Measurements from ENCODE around the gene PARVG. TPM values are rescaled to one million over a fixed set of nuclear protein-coding genes. Genes with fewer than 3 reads are reported as not detected.

The PARVG gene
- total RNA-seq, 1 experiment from 2014 or later: 13.9 TPM

DNA sequence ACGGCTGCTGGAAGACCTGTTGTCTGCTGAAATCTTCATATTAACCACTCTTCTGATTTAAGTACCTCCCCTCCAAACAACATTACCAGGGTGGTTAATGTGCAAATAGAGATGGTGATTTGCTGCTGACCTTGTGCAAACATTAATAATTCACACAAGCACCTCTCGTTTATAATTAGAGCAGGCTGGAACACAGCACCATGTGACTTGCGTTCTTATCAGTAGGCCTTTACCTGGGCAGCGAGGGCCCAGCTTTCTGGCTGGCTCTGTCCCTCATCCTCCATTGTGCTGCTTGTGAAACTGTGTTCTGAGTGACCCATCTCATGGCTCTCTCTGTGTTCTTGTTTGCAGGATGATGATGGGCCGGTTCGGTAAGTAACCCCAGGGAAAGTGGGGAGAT is 41.0 kb upstream of the PARVG start:
- Histone ChIP-seq H3K9me3 (ENCODE audit: low read depth, low read length, poor library complexity, severe bottlenecking) (peaks cover 17% of the 10 kb centered on the region), H3K27me3 (replicated peaks; ENCODE audit: insufficient read depth, low read depth, low read length, poor library complexity) (no peaks in the 10 kb centered on the region), H3K36me3 (ENCODE audit: insufficient read depth, low read length, poor library complexity, severe bottlenecking) (no peaks in the 10 kb centered on the region), H3K4me1 (ENCODE audit: insufficient read depth, low read length, poor library complexity, severe bottlenecking) (no peaks in the 10 kb centered on the region), H3K27ac (ENCODE audit: low read depth, low read length, poor library complexity, severe bottlenecking) (no peak overlapping the region), H3K4me3 (ENCODE audit: low read depth, low read length, poor library complexity, severe bottlenecking) (no peak overlapping the region)
- intact Hi-C loops (cut with micrococcal nuclease; ENCODE audit: unreplicated experiment): no loop called here
- ChIA-PET CTCF (no interaction called here), POLR2A (ENCODE audit: low non-redundant PET) (no interaction called here)
- BruUV-seq (replicated peaks): no TSS peak
- TF ChIP-seq, protein P1, sequence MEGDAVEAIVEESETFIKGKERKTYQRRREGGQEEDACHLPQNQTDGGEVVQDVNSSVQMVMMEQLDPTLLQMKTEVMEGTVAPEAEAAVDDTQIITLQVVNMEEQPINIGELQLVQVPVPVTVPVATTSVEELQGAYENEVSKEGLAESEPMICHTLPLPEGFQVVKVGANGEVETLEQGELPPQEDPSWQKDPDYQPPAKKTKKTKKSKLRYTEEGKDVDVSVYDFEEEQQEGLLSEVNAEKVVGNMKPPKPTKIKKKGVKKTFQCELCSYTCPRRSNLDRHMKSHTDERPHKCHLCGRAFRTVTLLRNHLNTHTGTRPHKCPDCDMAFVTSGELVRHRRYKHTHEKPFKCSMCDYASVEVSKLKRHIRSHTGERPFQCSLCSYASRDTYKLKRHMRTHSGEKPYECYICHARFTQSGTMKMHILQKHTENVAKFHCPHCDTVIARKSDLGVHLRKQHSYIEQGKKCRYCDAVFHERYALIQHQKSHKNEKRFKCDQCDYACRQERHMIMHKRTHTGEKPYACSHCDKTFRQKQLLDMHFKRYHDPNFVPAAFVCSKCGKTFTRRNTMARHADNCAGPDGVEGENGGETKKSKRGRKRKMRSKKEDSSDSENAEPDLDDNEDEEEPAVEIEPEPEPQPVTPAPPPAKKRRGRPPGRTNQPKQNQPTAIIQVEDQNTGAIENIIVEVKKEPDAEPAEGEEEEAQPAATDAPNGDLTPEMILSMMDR (conservative IDR thresholded peaks at IDR 0.05; ENCODE audit: low read depth, low read length): no peak
- TF ChIP-seq EZH2 (IDR thresholded peaks at IDR 0.05; ENCODE audit: borderline replicate concordance, low read depth, low read length, poor library complexity, severe bottlenecking): no peak
- DNase-seq (ENCODE audit: low spot score): no peak

DNA sequence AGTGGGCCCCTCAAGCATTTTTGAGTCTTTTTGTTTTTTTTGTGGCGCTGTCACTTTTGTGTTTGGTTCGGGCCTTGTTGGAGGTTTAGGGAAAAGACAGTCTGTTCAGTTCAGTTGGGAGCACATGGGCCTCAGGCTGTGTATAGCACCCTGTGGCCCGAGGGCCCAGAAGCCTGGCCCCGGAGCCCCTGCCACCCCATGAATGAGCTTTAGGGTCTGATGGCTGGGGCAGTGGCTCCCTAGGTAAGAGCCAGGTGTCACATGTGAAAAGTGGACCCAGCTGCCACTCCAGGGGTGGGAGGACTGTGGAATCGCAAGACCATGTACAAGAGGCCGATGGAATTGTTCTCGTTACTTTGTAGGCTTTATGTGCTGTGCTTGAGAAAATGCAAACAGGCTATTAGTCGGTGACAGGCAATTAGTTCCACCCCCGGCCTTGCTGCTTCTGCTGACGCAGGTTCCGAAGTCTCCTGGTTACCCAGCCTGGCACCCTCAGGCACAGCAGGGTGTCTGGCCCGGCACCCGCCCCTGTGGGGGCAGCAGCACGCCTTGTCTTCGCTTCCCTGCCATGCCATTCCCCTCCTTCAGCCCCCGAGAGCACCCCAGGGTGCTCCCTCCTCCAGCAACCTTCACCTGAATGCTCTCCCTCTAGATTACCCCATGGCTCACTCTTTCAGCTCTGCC is 38.2 kb upstream of the PARVG start:
- Histone ChIP-seq H3K4me3 (ENCODE audit: low read depth, low read length, poor library complexity, severe bottlenecking) (no peak overlapping the region), H3K4me1 (ENCODE audit: insufficient read depth, low read length, poor library complexity, severe bottlenecking) (peaks cover 22% of the 10 kb centered on the region), H3K27me3 (replicated peaks; ENCODE audit: insufficient read depth, low read depth, low read length, poor library complexity) (no peaks in the 10 kb centered on the region), H3K27ac (ENCODE audit: low read depth, low read length, poor library complexity, severe bottlenecking) (no peak overlapping the region), H3K9me3 (ENCODE audit: low read depth, low read length, poor library complexity, severe bottlenecking) (peaks cover 7% of the 10 kb centered on the region), H3K36me3 (ENCODE audit: insufficient read depth, low read length, poor library complexity, severe bottlenecking) (no peaks in the 10 kb centered on the region)
- no peak for TF ChIP-seq EZH2 (IDR thresholded peaks at IDR 0.05; ENCODE audit: borderline replicate concordance, low read depth, low read length, poor library complexity, severe bottlenecking)
- intact Hi-C loops (cut with micrococcal nuclease; ENCODE audit: unreplicated experiment): no loop called here
- ChIA-PET CTCF (no interaction called here), POLR2A (ENCODE audit: low non-redundant PET) (no interaction called here)
- BruUV-seq (replicated peaks): no TSS peak
- DNase-seq (ENCODE audit: low spot score): no peak

DNA sequence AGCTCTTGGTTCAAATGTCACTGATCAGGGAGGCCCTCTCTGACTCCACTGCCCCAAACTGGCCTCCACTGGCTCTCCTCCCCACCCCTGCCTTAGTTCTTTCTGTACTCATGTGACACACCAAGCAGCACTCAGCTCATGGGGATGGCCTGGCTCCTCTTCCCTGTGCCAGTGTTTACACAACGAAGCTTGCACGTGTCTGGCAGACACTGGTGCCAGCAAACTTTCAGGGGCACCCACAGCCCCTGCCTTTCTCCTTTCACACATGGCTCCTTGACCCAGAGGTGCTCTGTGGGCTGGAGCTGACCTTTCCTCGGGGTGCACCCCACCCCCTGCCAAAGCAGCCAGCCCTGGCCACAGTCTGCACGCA is 37.6 kb upstream of the PARVG start:
- Histone ChIP-seq H3K9me3 (ENCODE audit: low read depth, low read length, poor library complexity, severe bottlenecking) (peaks cover 2% of the 10 kb centered on the region), H3K4me1 (ENCODE audit: insufficient read depth, low read length, poor library complexity, severe bottlenecking) (peaks cover 26% of the 10 kb centered on the region), H3K27me3 (replicated peaks; ENCODE audit: insufficient read depth, low read depth, low read length, poor library complexity) (no peaks in the 10 kb centered on the region), H3K4me3 (ENCODE audit: low read depth, low read length, poor library complexity, severe bottlenecking) (no peak overlapping the region), H3K27ac (ENCODE audit: low read depth, low read length, poor library complexity, severe bottlenecking) (no peak overlapping the region), H3K36me3 (ENCODE audit: insufficient read depth, low read length, poor library complexity, severe bottlenecking) (no peaks in the 10 kb centered on the region)
- intact Hi-C loops (cut with micrococcal nuclease; ENCODE audit: unreplicated experiment): no loop called here
- no peak for DNase-seq (ENCODE audit: low spot score)
- TF ChIP-seq EZH2 (IDR thresholded peaks at IDR 0.05; ENCODE audit: borderline replicate concordance, low read depth, low read length, poor library complexity, severe bottlenecking): no peak
- TF ChIP-seq, protein P1 (conservative IDR thresholded peaks at IDR 0.05; ENCODE audit: low read depth, low read length): no peak
- ChIA-PET CTCF (no interaction called here), POLR2A (ENCODE audit: low non-redundant PET) (no interaction called here)
- no TSS peak for BruUV-seq (replicated peaks)

DNA sequence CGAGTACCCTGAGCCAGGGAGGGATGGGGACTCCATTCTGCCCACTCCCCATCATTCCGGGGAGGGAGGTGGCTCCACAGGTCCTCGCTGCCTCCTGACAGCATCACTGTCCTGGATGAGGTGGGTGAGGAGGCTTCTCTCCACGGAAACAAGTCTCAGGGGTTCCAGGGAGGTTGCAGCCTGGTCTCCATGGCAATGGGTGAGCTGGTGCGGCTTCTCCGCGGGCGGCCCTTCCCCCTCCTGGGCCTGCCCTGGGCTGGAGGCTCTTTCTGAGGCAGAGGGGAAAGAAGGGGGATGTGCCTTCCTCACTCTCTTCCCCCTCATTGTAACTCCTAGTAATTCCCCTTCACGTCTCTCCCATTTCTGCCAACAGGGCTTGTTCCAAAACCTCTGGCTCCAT is 37.1 kb upstream of the PARVG start:
- no TSS peak for BruUV-seq (replicated peaks)
- Histone ChIP-seq H3K9me3 (ENCODE audit: low read depth, low read length, poor library complexity, severe bottlenecking) (no peaks in the 10 kb centered on the region), H3K36me3 (ENCODE audit: insufficient read depth, low read length, poor library complexity, severe bottlenecking) (no peaks in the 10 kb centered on the region), H3K4me1 (ENCODE audit: insufficient read depth, low read length, poor library complexity, severe bottlenecking) (peaks cover 31% of the 10 kb centered on the region), H3K4me3 (ENCODE audit: low read depth, low read length, poor library complexity, severe bottlenecking) (no peak overlapping the region), H3K27me3 (replicated peaks; ENCODE audit: insufficient read depth, low read depth, low read length, poor library complexity) (no peaks in the 10 kb centered on the region), H3K27ac (ENCODE audit: low read depth, low read length, poor library complexity, severe bottlenecking) (no peak overlapping the region)
- CTCF ChIA-PET: no interaction called here
- no peak for DNase-seq (ENCODE audit: low spot score)
- TF ChIP-seq, protein P1 (conservative IDR thresholded peaks at IDR 0.05; ENCODE audit: low read depth, low read length): no peak
- no peak for TF ChIP-seq EZH2 (IDR thresholded peaks at IDR 0.05; ENCODE audit: borderline replicate concordance, low read depth, low read length, poor library complexity, severe bottlenecking)
- intact Hi-C loops (cut with micrococcal nuclease; ENCODE audit: unreplicated experiment): no loop called here
- POLR2A ChIA-PET (ENCODE audit: low non-redundant PET): no interaction called here

Data from A673 (cell line).